ENCODE measurements around the gene FIBP. TPM values are rescaled to one million over a fixed set of nuclear protein-coding genes. Genes with fewer than 3 reads are reported as not detected.

Gene FIBP
- total RNA-seq, 4 donors from 2014 or later: 53.6 to 73.2 (median 63.7) TPM

GRCh38 chr11:65907878-65908277 lies 19.6 kb upstream of the FIBP start:
- Histone ChIP-seq H3K36me3 (no peaks in the 10 kb centered on the region), H3K4me3 (no peak overlapping the region), H3K9me3 (no peaks in the 10 kb centered on the region), H3K4me1 (peaks cover 0 to 22% (median 10%) of the 10 kb centered on the region in 4 donors), H3K27ac (no peak overlapping the region), H3K27me3 (no peaks in the 10 kb centered on the region)
- TF ChIP-seq EP300 (IDR thresholded peaks at IDR 0.05): no peak
- no peak for TF ChIP-seq CTCF (IDR thresholded peaks at IDR 0.05)
- TF ChIP-seq POLR2A (IDR thresholded peaks at IDR 0.05): no peak
- 84 to 85% methylated on average over 6 of the region's 6 CpGs for WGBS, 2 donors
- DNase-seq (ENCODE audit: low spot score in 2 of 2): no peak

- H3K4me1 ChIP-seq: peaks cover 0 to 10% (median 5%) of the 10 kb centered on the region in 4 donors
- no peaks in the 10 kb centered on the region for H3K9me3 ChIP-seq
- no peak overlapping the region for H3K27ac ChIP-seq
- no peaks in the 10 kb centered on the region for H3K36me3 ChIP-seq
- 87 to 93% methylated on average over 5 of the region's 5 CpGs for WGBS, 2 donors
- DNase-seq (ENCODE audit: low spot score in 2 of 2): no peak
- H3K4me3 ChIP-seq: no peak overlapping the region
- no peaks in the 10 kb centered on the region for H3K27me3 ChIP-seq
- no peak for TF ChIP-seq CTCF (IDR thresholded peaks at IDR 0.05)
- TF ChIP-seq POLR2A (IDR thresholded peaks at IDR 0.05): no peak
- no peak for TF ChIP-seq EP300 (IDR thresholded peaks at IDR 0.05)
These were observed 18.3 kb upstream of the FIBP start for GRCh38 chr11:65906602-65907001.

GRCh38 chr11:65903715-65904114 lies 15.4 kb upstream of the FIBP start:
- WGBS, 2 donors: 74 to 79% methylated on average over 8 of the region's 8 CpGs
- H3K36me3 ChIP-seq: no peaks in the 10 kb centered on the region
- no peak overlapping the region for H3K4me3 ChIP-seq
- H3K27me3 ChIP-seq: peaks cover 0 to 16% of the 10 kb centered on the region in 2 donors
- TF ChIP-seq EP300 (IDR thresholded peaks at IDR 0.05) (no peak), POLR2A (IDR thresholded peaks at IDR 0.05) (no peak), CTCF (IDR thresholded peaks at IDR 0.05) (no peak)
- no peaks in the 10 kb centered on the region for H3K9me3 ChIP-seq
- no peak for DNase-seq (ENCODE audit: low spot score in 2 of 2)
- peak overlapping the region in 1 of 4 donors; percentile 55 for H3K27ac ChIP-seq
- peaks cover 0 to 27% (median 11%) of the 10 kb centered on the region in 4 donors for H3K4me1 ChIP-seq

- WGBS, 2 donors: 11% methylated on average over 1 to 5 of the region's 5 CpGs
- Histone ChIP-seq H3K4me1 (peaks cover 0 to 27% (median 11%) of the 10 kb centered on the region in 4 donors), H3K9me3 (no peaks in the 10 kb centered on the region), H3K27ac (peak overlapping the region in 1 of 4 donors; percentile 55), H3K4me3 (no peak overlapping the region), H3K27me3 (peaks cover 0 to 16% of the 10 kb centered on the region in 2 donors), H3K36me3 (no peaks in the 10 kb centered on the region)
- TF ChIP-seq POLR2A (IDR thresholded peaks at IDR 0.05): no peak
- DNase-seq (ENCODE audit: low spot score in 2 of 2): no peak
These were observed 14.8 kb upstream of the FIBP start for GRCh38 chr11:65903068-65903481.

DNA sequence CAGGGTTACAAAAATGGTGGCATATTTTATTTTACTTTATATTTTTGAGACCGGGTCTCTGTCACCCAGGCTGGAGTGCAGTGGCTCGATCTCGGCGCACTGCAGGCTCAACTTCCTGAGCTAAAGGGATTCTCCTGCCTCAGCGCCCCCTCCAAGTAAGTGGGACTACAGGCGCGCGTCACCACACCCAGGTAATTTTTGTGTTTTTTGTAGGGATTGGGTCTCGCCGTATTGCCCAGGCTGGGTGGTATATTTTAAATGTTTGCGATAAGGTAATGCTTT lies 12.6 kb upstream of the FIBP start:
- TF ChIP-seq EP300 (IDR thresholded peaks at IDR 0.05) (no peak), POLR2A (IDR thresholded peaks at IDR 0.05) (no peak), CTCF (IDR thresholded peaks at IDR 0.05) (no peak)
- DNase-seq (ENCODE audit: low spot score in 2 of 2): no peak
- H3K4me1 ChIP-seq: peaks cover 0 to 27% (median 11%) of the 10 kb centered on the region in 4 donors
- 79 to 88% methylated on average over 11 of the region's 11 CpGs for WGBS, 2 donors
- peaks cover 0 to 16% of the 10 kb centered on the region in 2 donors for H3K27me3 ChIP-seq
- peak overlapping the region in 3 of 4 donors; percentile 47 to 59 (median 59) for H3K4me3 ChIP-seq
- no peaks in the 10 kb centered on the region for H3K36me3 ChIP-seq
- no peaks in the 10 kb centered on the region for H3K9me3 ChIP-seq
- peak overlapping the region in 2 of 4 donors; percentile 61 to 75 for H3K27ac ChIP-seq
